SK-N-SH (cell line): ENCODE results near the gene S1PR2. TPM values are rescaled to one million over a fixed set of nuclear protein-coding genes. Genes with fewer than 3 reads are reported as not detected.

ENCODE experiments used
- CTCF ChIA-PET: fragments of 300-600, 350-600 bp; formaldehyde crosslinking; extraction: SDS; loops from one replicate; lab custom pipeline; 2021; lab: Yijun Ruan, JAX
- POLR2A ChIA-PET: fragments of 350-600 bp; sonication (Branson Sonifier 250); formaldehyde crosslinking; extraction: SDS; loops from one replicate; lab custom pipeline; 2020; ENCODE audit warnings: antibody characterized with exemption, inconsistent platforms; lab: Yijun Ruan, JAX
- DNase-seq: peaks from one replicate; pipeline ENCODE4 v3.0.0; 2012
- H2AFZ ChIP-seq: fragments of 200-600 bp; sonication (generic); 2 replicates; pipeline ENCODE4 v1.8.1; 2016; ENCODE audit warnings: antibody characterized with exemption, mild to moderate bottlenecking, low read depth
- H3F3A ChIP-seq: fragments of 200-600 bp; sonication (generic); replicated peaks from 2 replicates; pipeline ENCODE3; 2016; ENCODE audit warnings: antibody characterized with exemption, mild to moderate bottlenecking; ENCODE audit not compliant: insufficient read depth
- H3K27ac ChIP-seq, 2 experiments: fragments of 200-500 bp in 1 of 2; fragments of 200-600 bp in 1 of 2; sonication (Bioruptor generic) in 1 of 2; sonication (generic), shearing (Covaris generic) in 1 of 2; 2 replicates each; pipeline versions ENCODE4 v1.5.1 to v1.6.1; 2014 to 2016; ENCODE audit warnings: low read depth in 2 of 2, inconsistent platforms in 1 of 2, low read length in 1 of 2, mild to moderate bottlenecking in 1 of 2, mixed read lengths in 1 of 2
- H3K27me3 ChIP-seq: fragments of 200-600 bp; sonication (generic), shearing (Covaris generic); 2 replicates; pipeline ENCODE4 v1.6.1; 2016; ENCODE audit warnings: mixed run types; ENCODE audit not compliant: insufficient read depth
- H3K36me3 ChIP-seq, 2 experiments: fragments of 200-500 bp in 1 of 2; fragments of 200-600 bp in 1 of 2; sonication (Bioruptor generic) in 1 of 2; sonication (generic) in 1 of 2; replicated peaks in 1 of 2; 2 replicates each; pipeline versions ENCODE3 to v1.5.1; 2014 to 2016; ENCODE audit warnings: low read length in 1 of 2, mild to moderate bottlenecking in 1 of 2; ENCODE audit not compliant: insufficient read depth in 2 of 2, control insufficient read depth in 1 of 2
- H3K4me1 ChIP-seq, 2 experiments: fragments of 200-500 bp in 1 of 2; fragments of 200-600 bp in 1 of 2; sonication (Bioruptor generic) in 1 of 2; sonication (generic), shearing (Covaris generic) in 1 of 2; 2 replicates each; pipeline versions ENCODE4 v1.5.1 to v1.6.1; 2014 to 2016; ENCODE audit warnings: low read depth in 1 of 2, low read length in 1 of 2, mixed run types in 1 of 2; ENCODE audit not compliant: insufficient read depth in 2 of 2, control insufficient read depth in 1 of 2
- H3K4me2 ChIP-seq: fragments of 200-600 bp; sonication (generic), shearing (Covaris generic); 2 replicates; pipeline ENCODE4 v1.6.1; 2017; ENCODE audit warnings: mixed run types
- H3K4me3 ChIP-seq, 2 experiments: fragments of 200-500 bp in 1 of 2; fragments of 200-600 bp in 1 of 2; sonication (Bioruptor generic) in 1 of 2; sonication (generic), shearing (Covaris generic) in 1 of 2; 2 replicates each; pipeline versions ENCODE4 v1.5.1 to v1.8.1; 2014 to 2016; ENCODE audit warnings: low read depth in 2 of 2, inconsistent platforms in 1 of 2, low read length in 1 of 2, mild to moderate bottlenecking in 1 of 2, mixed read lengths in 1 of 2, moderate library complexity in 1 of 2
- H3K79me2 ChIP-seq: fragments of 200-600 bp; sonication (generic); 2 replicates; pipeline ENCODE4 v1.8.1; 2017; ENCODE audit warnings: mild to moderate bottlenecking; ENCODE audit not compliant: insufficient read depth
- H3K9ac ChIP-seq: fragments of 200-600 bp; sonication (generic); 2 replicates; pipeline ENCODE4 v1.6.1; 2017; ENCODE audit warnings: mixed run types
- H3K9me2 ChIP-seq: fragments of 200-600 bp; sonication (generic); 2 replicates; pipeline ENCODE4 v1.6.1; 2017; ENCODE audit warnings: mixed run types
- H3K9me3 ChIP-seq: fragments of 200-600 bp; sonication (generic); 2 replicates; pipeline ENCODE4 v1.6.1; 2017; ENCODE audit warnings: mixed run types, mild to moderate bottlenecking, moderate library complexity
- H4K20me1 ChIP-seq: fragments of 200-600 bp; sonication (generic); 2 replicates; pipeline ENCODE4 v1.6.1; 2017; ENCODE audit warnings: mild to moderate bottlenecking, mixed run types; ENCODE audit not compliant: insufficient read depth
- CTCF ChIP-seq: fragments of 200-600 bp; sonication (generic); IDR thresholded peaks from 2 replicates; pipeline ENCODE4 v1.6.1; 2017; ENCODE audit warnings: antibody characterized with exemption, mild to moderate bottlenecking, moderate library complexity
- EZH2phosphoT487 ChIP-seq: fragments of 200-600 bp; sonication (generic); IDR thresholded peaks from 2 replicates; pipeline ENCODE4 v1.6.1; 2017; ENCODE audit warnings: low read depth, mixed run types, mild to moderate bottlenecking, antibody characterized with exemption, moderate library complexity, borderline replicate concordance
- FOXM1 ChIP-seq: IDR thresholded peaks from 2 replicates; pipeline ENCODE4 v1.4.0; 2012; ENCODE audit warnings: low read depth, mild to moderate bottlenecking
- JUND ChIP-seq: IDR thresholded peaks from 2 replicates; pipeline ENCODE4 v1.4.0; 2012
- MAX ChIP-seq: IDR thresholded peaks from 2 replicates; pipeline ENCODE4 v1.4.0; 2012; ENCODE audit warnings: low read depth
- MXI1 ChIP-seq: IDR thresholded peaks from 2 replicates; pipeline ENCODE4 v1.6.1; 2012; ENCODE audit warnings: mild to moderate bottlenecking, low read depth, low read length, improper control_type of control experiment
- REST ChIP-seq: IDR thresholded peaks from 2 replicates; pipeline ENCODE4 v1.6.1; 2012; ENCODE audit warnings: mild to moderate bottlenecking, low read depth, low read length, moderate library complexity
- RFX5 ChIP-seq: IDR thresholded peaks from 2 replicates; pipeline ENCODE4 v1.6.1; 2012; ENCODE audit warnings: mild to moderate bottlenecking, improper control_type of control experiment, low read length
- TAF1 ChIP-seq: IDR thresholded peaks from 2 replicates; pipeline ENCODE4 v1.6.1; 2012; ENCODE audit warnings: low read depth, mild to moderate bottlenecking, low read length, moderate library complexity, borderline replicate concordance
- WGBS: methylation state at CpG from one replicate; pipeline ENCODE4 v1.1.6; 2017; ENCODE audit warnings: low lambda C conversion rate; 5-methylcytosine and 5-hydroxymethylcytosine counted together
- polyA plus RNA-seq, 3 experiments: library from polyadenylated mRNA; depleted of rRNA; stranded (reverse); fragments of >200 nt; gene quantifications; 2 replicates each; pipeline ENCODE4 v1.2.3, GENCODE V29; 2012

S1PR2 gene
- polyA plus RNA-seq, 1 of the 3 experiments (the other 2 are of a cell fraction) = 3.6 TPM

GRCh38 chr19:10190026-10190425, 41.1 kb downstream of the S1PR2 start (continued):
- TF ChIP-seq REST (no peak), FOXM1 (no peak), RFX5 (no peak), TAF1 (no peak), JUND (no peak), MXI1 (no peak), EZH2phosphoT487 (no peak)
- TF ChIP-seq, all 33 proteins: peak for 0

- Histone ChIP-seq H3F3A (peaks cover 17% of the 10 kb centered on the region), H3K36me3 (peaks cover 0 to 13% of the 10 kb centered on the region in 2 experiments), H3K9me3 (no peaks in the 10 kb centered on the region), H2AFZ (no peak overlapping the region), H3K27me3 (no peaks in the 10 kb centered on the region), H3K79me2 (peaks cover 99% of the 10 kb centered on the region), H3K9ac (no peak overlapping the region), H4K20me1 (peaks cover 54% of the 10 kb centered on the region; the same call in 1 of the 2 replicates), H3K27ac (no peak overlapping the region), H3K9me2 (no peaks in the 10 kb centered on the region)
- POLR2A ChIA-PET = no interaction called here
- DNase-seq = no peak
- TF ChIP-seq MAX (no peak), CTCF (no peak), REST (no peak)
- TF ChIP-seq, all 33 proteins: peak for 0
- Histone ChIP-seq H3K4me3 (no peak overlapping the region), H3K4me2 (no peak overlapping the region), H3K4me1 (peaks cover 7 to 15% of the 10 kb centered on the region in 2 experiments; a peak in 2 of 4 replicates)
- WGBS = 92% methylated on average over 5 of the region's 5 CpGs
- CTCF ChIA-PET = interaction anchor here (1.1 to 1.2 kb wide), 3 partner anchors 10 to 61 kb away, joined by 3 to 4 read pairs (median 3); no protein-coding TSS in a partner anchor
These were observed 41.5 kb downstream of the S1PR2 start for GRCh38 chr19:10189616-10190015.
